GM18499 (cell line): Measurements from ENCODE around the gene DLL1.
"Not testable (repeated sequence)": the region's sequence is repeated elsewhere in the genome, so short reads cannot be mapped to it uniquely, and the experiment has no call there.

Source experiments
- ATAC-seq: cut with Tn5 transposase; IDR thresholded peaks from one replicate; pipeline ENCODE4 v1.9.1; 2021; ENCODE audit warnings: moderate number of reproducible peaks; ENCODE audit not compliant: insufficient read depth, unreplicated experiment

The DLL1 gene, protein sequence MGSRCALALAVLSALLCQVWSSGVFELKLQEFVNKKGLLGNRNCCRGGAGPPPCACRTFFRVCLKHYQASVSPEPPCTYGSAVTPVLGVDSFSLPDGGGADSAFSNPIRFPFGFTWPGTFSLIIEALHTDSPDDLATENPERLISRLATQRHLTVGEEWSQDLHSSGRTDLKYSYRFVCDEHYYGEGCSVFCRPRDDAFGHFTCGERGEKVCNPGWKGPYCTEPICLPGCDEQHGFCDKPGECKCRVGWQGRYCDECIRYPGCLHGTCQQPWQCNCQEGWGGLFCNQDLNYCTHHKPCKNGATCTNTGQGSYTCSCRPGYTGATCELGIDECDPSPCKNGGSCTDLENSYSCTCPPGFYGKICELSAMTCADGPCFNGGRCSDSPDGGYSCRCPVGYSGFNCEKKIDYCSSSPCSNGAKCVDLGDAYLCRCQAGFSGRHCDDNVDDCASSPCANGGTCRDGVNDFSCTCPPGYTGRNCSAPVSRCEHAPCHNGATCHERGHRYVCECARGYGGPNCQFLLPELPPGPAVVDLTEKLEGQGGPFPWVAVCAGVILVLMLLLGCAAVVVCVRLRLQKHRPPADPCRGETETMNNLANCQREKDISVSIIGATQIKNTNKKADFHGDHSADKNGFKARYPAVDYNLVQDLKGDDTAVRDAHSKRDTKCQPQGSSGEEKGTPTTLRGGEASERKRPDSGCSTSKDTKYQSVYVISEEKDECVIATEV

GRCh38 chr6:170290296-170291128, at the start of gene DLL1:
Gene DLL1 (minus strand): TSS chr6:170291078. CDS start chr6:170290139, 939 bp downstream.
- no peak for ATAC-seq

GRCh38 chr6:170335199-170335598, 44.3 kb upstream of the DLL1 start:
- ATAC-seq: not testable (repeated sequence)

DNA sequence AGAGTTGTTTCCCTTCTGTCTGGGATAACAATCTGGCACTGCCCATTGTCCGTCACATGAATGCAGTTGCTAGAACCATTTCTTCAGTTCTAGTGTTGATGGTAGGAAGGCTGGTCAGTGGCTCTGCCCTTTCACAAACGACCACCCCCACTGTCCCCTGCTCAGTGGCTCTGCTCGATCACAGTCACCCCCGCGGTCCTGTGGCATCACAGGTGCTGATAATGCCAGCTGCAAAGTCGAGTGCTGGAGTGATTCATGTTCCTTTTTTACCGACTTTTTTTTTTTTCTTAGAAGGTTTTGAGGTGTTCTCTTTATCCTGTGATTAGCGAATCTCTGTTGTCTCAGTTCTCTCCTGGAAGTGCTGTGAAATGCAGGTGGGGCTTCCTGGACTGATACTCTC, 38.4 kb upstream of the DLL1 start:
- ATAC-seq: no peak

GRCh38 chr6:170317718-170318117, 26.8 kb upstream of the DLL1 start:
- ATAC-seq: no peak

DNA sequence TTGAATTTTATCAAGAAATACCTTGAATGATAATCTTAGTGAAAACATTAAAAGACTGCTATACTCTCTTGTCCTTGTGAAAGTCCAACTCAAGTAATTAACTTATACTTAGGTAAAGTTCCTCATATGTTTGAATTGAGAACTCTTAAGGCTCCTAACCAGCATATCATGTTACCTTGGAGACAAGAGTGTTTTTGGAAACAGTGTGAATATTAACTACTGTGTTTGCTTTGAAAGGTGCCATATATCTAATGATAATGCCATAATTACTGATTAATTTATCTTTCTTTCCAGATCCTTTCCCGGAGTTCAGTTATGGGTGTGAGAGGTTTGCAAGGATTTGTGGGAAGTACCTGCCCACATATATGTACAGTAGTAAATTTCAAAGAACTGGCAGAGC, 26.2 kb upstream of the DLL1 start:
- no peak for ATAC-seq

DNA sequence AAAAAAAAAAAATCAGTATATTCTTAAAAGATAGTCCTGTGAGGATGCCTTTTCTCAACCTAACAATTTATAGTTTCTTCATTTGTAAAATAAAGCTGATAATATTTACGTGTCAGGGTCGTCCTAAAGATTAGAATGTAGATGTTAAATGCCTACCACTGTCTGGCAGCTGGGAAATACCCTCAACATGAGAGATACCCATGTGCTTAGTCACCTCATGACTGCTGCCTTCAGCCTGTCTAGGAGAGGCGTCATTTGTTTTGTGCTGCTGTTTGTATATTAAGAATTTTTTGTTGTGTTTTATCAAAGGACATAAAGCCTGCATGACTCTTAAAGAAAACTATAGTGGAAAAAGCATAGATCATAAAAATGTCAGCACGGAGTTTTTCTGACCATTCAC, 25.2 kb upstream of the DLL1 start:
- no peak for ATAC-seq

GRCh38 chr6:170314983-170315382, 24.1 kb upstream of the DLL1 start:
- no peak for ATAC-seq

DNA sequence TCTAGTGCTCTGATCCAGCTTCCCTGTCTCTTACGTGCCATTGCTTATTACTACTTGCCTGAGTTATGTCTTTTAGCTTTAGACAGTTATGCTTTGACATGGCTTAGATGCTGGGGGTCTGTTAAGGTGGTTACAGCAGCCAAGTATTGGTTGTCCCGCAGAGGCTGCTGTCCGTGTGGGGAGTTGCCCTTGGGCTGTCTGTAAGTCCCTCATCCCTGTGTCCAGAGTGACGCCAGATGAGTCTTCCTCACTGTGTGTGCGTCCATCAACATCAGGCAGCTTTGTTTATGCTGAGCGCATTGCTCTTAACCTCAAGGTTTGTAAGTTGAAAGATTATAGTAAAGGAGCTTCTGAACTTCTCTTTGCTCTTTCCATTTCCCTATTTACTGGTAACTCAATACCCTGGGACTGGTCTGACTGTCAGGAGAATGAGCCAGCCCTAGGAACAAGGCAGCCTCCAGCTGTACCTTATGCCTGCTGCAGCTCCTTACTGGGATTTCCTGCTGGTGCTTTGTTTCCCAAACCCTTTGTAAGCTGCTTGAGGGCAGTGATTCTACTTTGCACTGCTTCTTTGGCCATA, 22.9 kb upstream of the DLL1 start:
- ATAC-seq: no peak

- no peak for ATAC-seq
These were observed 22.0 kb upstream of the DLL1 start for GRCh38 chr6:170312876-170313275.

DNA sequence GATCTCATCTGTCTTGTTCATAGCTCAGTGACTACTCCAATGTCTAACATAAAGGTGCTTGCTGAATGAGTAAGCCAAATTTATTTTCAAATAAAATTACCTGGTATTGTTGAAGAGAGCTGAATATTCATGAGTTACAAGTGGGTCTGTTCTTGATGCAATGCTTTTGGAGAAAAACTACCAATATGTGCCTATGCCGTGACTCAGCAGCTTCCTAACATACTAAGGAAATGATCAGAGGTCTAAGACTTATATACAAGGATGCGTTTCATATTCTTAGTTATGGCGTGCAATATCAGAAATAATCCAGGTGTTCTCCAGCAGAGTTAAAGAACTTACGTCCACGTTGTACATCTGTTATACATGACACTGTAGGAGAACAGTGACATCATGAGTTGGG, 20.8 kb upstream of the DLL1 start:
- no peak for ATAC-seq

GRCh38 chr6:170308761-170309160, 17.9 kb upstream of the DLL1 start:
- ATAC-seq: no peak

DNA sequence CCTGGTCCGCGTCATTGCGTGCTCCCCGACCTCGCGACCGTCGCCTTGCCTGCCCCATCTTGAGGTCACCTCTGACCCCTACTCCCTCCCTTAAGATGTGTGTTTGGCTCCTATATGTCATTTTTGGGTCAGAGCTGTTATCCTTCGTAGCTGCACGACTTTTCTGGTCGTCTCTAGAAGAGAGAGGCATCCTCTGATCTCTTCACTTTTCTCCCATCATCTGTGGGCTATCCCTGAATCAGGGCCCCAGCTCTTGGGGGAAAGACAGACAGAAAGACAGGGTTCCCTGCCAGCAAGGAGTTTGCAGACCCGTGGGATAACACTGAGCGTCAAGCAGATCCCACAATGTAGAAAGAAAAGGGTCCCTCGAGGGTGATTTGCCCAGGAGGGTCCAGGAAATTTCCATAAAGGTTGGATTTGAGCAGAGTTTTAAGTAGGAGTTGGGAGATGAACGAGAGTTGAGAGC, 16.2 kb upstream of the DLL1 start:
- ATAC-seq: no peak

DNA sequence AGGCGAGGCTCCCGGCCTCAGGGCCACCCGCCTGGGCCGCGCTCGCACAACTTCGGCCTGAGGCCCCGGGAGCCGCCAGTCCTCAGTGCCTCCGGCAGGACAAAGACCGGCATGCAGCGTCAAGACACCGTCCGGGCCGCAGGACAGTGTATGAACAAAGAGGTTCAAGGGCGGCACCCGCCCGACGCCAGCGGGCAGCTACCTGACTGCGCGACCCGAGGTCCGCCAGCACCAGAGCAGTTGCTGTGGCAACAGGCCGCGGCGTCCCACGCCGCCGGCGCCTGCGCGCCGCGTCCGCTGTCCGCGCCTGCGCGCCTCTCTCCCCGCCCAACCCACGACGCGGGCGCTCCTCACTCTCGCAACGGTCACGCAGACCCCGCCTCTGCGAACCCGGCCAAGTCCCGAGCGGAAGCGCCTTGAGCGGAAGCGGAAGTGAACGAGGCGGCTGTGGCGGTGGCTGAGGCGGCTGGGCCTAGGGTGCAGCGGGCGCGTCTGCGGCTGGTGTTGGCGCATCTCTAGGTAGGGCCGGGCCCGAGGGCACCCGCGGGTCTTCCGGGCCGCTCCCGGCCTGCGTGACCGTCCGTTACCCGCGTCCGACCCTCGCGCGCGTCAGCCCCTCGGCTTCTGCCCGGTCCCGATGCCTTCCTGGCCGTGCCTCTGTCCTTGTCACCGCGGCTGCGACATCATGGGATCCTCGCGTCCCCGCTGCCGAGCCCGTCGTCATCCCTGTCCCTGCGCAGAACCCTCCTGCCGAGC, 15.6 kb upstream of the DLL1 start, which contains the start of gene FAM120B:
Gene FAM120B (plus strand): TSS at position 435 of the 756 bp plus-strand sequence. CDS start 10,633 bp downstream, outside the sequence.
- peak; percentile 89 for ATAC-seq

DNA sequence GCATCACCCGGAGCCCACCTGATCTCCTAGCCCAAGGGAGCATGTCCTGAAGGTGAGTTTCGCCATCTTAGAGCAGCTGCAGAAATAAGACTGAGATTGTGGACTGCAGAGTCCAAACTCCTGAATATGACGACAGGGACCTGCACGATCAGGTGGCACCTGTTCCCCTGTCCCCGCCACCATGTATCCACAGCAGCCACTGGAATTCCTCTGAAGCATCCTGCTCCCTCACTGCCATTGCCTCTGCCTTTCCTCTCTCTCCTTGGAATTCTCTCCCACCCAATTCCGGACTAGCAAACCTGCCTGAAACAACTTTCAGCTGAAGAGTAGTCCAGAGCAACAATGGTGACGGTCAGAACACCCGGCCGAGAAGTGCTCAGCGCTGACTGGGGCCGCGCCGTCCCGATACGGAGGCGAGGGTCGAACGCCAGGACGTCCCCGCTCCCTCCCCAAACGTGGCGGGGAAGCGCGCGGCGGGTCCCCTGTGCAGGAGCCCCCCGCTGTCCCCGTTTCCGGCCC, 15.0 kb upstream of the DLL1 start:
- no peak for ATAC-seq

DNA sequence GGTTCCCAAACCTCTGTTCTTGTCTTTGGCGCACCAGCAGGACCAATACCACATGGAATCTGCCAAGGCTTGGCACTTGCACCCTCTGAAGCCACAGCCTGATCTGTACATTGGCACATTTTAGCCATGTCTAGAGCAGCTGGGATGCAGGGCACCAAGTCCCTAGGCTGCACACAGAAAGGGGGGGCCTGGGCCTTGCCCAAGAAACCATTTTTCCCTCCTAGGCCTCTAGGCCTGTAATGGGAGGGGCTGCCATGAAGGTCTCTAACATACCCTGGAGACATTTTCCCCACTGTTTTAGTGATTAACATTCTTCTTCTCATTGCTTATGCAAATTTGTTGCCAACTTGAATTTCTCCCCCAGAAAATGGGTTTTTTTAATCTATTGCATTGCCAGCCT, 10.3 kb upstream of the DLL1 start:
- ATAC-seq: no peak

DNA sequence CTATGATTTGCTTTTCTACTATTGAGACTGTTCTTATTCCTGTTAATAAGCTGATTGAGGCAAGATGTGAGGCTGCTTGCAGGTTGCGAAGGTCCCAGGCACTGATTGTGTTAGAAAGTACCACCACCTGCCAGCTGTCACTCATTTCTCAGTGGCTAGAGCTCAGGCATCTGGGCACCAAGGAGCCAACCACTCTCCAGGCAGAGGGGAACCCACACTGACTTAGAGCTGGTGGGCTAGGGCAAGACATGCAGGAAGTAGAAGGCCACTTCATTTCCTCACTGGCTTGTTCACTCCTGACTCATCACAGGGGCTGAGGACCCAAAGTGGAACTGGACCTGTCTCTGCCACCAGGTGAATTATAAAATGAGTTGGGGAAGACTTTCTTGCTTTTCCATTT, 7.8 kb upstream of the DLL1 start:
- no peak for ATAC-seq

DNA sequence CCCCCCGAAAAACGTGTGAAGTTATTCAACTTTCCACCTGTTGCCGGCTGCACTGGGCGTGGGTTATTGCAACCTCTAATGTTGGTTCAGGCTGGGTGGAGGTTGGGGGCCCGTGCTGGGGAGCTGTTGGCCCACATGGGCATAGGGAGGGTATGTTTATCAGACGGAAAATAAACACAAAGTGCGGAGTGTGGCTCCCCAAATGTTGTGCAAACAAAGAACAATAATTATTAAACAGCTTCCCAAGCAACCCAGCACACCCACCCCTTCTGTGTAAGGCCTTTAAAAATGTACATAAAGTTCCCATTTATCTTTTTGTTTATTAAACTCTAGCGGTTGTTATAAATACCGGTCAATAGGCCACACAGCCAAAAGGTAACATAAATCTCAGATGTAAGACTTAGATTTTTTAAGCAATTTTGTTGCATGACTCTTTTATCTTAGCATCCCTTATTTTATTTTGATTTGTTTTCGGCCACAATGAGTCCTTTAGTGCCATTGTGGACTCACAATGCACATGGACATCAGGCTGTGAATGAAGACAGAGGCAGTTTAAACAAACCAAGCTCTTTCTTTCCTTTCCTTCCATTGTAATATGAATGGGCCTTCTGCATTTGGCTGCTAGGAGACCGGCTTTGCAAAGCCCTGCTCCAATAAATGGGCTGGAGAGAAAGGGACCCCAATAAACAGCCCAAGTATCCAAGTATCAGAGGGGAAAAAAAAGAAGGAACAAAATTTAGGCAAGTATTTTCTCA, 6.9 kb upstream of the DLL1 start:
- ATAC-seq: no peak

DNA sequence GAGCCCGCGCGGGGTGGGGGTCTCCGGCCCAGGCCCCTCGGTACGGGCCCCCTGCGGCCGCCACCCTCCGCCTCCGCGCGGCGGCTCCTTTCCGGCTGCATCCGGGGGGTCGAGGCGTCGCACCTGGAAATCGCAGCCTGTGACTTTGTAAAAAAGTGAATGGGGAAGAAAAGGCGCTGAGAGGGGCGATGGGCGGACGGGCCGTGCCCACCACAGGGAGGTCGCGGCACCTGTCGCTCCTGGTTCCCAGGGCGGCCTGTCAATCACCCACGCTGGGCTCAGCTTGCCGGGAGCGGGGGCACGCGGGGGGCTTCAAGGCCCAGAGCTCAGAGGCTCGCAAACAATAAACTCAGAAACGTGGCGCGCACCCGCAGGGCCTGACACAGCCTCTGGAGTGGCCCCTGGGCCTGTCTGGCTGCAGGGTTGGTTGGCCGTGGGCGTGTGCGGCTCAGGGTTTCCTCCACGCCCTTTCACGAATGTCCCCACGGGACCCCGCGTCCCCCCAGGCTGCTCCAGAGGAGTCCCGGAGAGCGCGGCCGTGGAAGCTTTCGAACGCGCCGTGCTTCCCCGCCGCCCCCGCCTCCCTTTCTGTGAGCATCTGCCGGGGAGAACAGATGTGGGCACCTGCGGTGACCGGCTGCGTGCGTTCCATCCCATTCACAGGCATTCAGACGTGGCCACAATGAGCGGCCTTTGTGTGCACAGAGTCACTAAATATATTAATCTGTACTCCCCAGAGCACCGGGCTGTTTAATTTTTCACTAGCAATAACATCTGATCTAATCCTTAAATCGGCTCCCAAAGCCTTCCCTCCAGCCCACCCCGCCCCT, 6.1 kb upstream of the DLL1 start:
- ATAC-seq: no peak
